ENCODE data around the gene FGF19. TPM values are rescaled to one million over a fixed set of nuclear protein-coding genes. Genes with fewer than 3 reads are reported as not detected.

The FGF19 gene
- total RNA-seq, 1 donor from 2014 or later: not detected

DNA sequence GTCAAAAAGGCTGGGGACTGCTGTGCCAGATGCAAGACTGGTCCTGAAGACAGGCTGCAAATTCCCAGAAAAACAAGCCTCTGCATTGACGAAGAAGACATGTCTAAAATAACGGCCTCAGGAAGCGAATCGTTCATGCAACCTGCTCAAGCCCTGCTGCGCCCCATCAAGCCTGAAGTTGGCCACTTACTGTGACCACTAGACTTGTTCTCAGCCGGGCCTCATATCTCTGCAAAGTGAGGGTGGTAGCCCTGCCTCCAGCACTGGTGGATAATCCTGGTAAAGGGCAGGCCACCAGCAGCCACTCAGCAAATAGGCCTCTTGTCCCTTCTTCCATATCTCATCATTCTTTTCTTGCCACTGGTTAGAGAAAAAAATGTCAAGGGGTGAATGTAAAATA, 40.5 kb downstream of the FGF19 start:
- TF ChIP-seq CTCF (IDR thresholded peaks at IDR 0.05): no peak
- ChIA-PET POLR2A (interaction anchor here (1.2 kb wide), 1 partner anchor 11 kb away, joined by 3 read pairs; the partner anchor contains the start of gene LTO1), CTCF (no interaction called here)
- ATAC-seq (ENCODE audit: low read depth) (no peak), DNase-seq (no peak)
- Mint-ChIP-seq H3K4me3 (no peak overlapping the region), H3K9me3 (no peaks in the 10 kb centered on the region), H3K27ac (no peak overlapping the region), H3K27me3 (no peaks in the 10 kb centered on the region), H3K36me3 (ENCODE audit: low read depth) (peaks cover 51% of the 10 kb centered on the region), H3K4me1 (no peaks in the 10 kb centered on the region)
- intact Hi-C loops (cut with micrococcal nuclease): no loop called here

GRCh38 chr11:69662806-69663205, 41.0 kb downstream of the FGF19 start:
- DNase-seq: no peak
- ChIA-PET CTCF (no interaction called here), POLR2A (interaction anchor here (1.2 kb wide), 1 partner anchor 12 kb away, joined by 3 read pairs; the partner anchor contains the start of gene LTO1)
- H3K4me1 Mint-ChIP-seq: no peaks in the 10 kb centered on the region
- no peak overlapping the region for H3K4me3 Mint-ChIP-seq
- H3K27ac Mint-ChIP-seq: no peak overlapping the region
- TF ChIP-seq CTCF (IDR thresholded peaks at IDR 0.05): no peak
- ATAC-seq (ENCODE audit: low read depth): no peak
- H3K27me3 Mint-ChIP-seq: no peaks in the 10 kb centered on the region
- H3K36me3 Mint-ChIP-seq (ENCODE audit: low read depth): peaks cover 48% of the 10 kb centered on the region
- no peaks in the 10 kb centered on the region for H3K9me3 Mint-ChIP-seq
- intact Hi-C loops (cut with micrococcal nuclease): no loop called here

DNA sequence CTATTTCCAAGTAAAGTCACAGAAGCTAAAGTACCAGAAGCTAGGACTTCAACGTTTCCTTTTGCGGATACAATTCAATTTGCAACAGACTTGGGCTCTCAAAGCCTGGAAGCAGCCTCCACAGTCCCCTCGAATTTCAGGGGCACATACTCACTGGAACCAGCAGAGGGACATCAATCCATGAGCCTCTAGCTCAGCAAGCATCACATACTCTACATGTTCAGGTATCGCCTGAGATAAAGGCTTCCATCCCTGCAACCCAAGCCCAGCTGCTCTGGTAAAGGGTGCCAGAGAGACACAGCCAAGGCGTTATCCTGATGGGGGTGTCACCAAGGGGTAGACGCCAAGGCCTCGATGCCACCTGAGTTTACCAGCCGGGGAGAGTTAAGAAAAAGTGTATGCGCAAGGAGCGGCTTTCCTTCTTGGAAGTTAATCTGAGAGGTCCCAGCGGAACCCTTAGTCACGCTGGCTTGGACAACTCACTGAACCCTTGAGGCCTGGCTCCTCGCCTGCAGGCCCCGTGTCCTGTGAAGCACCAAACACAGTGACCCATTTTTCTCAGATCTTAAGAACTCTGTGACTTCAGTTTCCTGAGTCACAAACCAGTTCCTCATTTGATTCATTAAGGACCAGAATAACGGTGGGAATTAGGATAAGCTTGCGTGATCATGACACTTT, 41.7 kb downstream of the FGF19 start:
- no peak overlapping the region for H3K27ac Mint-ChIP-seq
- no peak overlapping the region for H3K4me3 Mint-ChIP-seq
- H3K9me3 Mint-ChIP-seq: no peaks in the 10 kb centered on the region
- intact Hi-C loops (cut with micrococcal nuclease): no loop called here
- POLR2A ChIA-PET: interaction anchor here (1.2 kb wide), 1 partner anchor 12 kb away, joined by 3 read pairs; the partner anchor contains the start of gene LTO1
- no peaks in the 10 kb centered on the region for H3K27me3 Mint-ChIP-seq
- CTCF ChIA-PET: interaction anchor here (1.0 kb wide), 1 partner anchor 8 kb away, joined by 3 read pairs; no protein-coding TSS in a partner anchor
- TF ChIP-seq CTCF (IDR thresholded peaks at IDR 0.05): no peak
- H3K36me3 Mint-ChIP-seq (ENCODE audit: low read depth): peaks cover 41% of the 10 kb centered on the region
- ATAC-seq (ENCODE audit: low read depth): no peak
- DNase-seq: no peak
- H3K4me1 Mint-ChIP-seq: no peaks in the 10 kb centered on the region

DNA sequence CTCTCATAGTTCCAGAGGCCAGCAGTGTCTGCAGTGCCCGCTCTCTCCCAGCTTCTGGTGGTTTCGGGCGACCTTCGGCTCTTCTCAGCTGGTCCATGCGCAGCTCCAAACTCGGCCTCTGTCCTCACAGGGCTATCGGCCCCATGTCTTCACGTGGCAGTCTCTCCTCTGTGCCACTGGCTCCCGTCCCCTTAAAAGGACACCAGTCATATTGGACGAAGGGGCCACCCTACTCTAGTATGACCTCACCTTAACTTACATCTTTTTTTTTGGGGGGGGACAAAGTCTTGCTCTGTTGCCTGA, 42.5 kb downstream of the FGF19 start:
- no peaks in the 10 kb centered on the region for H3K4me1 Mint-ChIP-seq
- ATAC-seq (ENCODE audit: low read depth): no peak
- H3K27me3 Mint-ChIP-seq: no peaks in the 10 kb centered on the region
- H3K4me3 Mint-ChIP-seq: no peak overlapping the region
- H3K9me3 Mint-ChIP-seq: no peaks in the 10 kb centered on the region
- CTCF ChIA-PET: interaction anchor here (1.0 kb wide), 2 partner anchors 9 to 18 kb away, joined by 3 read pairs; no protein-coding TSS in a partner anchor
- POLR2A ChIA-PET: no interaction called here
- intact Hi-C loops (cut with micrococcal nuclease): no loop called here
- no peak for DNase-seq
- peaks cover 38% of the 10 kb centered on the region for H3K36me3 Mint-ChIP-seq (ENCODE audit: low read depth)
- no peak overlapping the region for H3K27ac Mint-ChIP-seq
- TF ChIP-seq CTCF (IDR thresholded peaks at IDR 0.05): no peak

DNA sequence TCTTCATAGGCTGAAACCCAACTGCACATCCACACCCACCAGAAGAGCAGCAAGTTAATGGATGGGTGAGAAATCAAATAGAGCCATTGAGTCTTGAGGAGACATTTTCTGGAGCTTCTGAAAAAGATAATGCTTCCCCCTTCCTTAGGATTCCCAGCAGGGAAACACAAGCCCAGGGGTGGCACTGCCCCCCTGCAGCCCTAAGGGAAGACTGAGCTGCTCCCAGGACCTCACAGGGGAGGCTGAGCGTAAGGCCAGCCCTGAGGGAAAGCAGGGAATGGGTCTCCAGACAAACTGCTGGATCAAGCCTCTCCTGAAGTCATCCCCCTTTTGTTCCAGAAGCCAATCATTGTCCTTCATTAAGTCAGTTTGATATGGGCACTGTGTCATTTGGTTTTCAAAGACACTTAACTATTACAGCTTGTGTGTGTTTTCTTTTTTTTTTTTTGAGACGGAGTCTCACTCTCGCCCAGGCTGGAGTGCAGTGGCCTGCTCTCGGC, 43.8 kb downstream of the FGF19 start:
- DNase-seq (no peak), ATAC-seq (ENCODE audit: low read depth) (no peak)
- intact Hi-C loops (cut with micrococcal nuclease): no loop called here
- CTCF ChIA-PET: no interaction called here
- TF ChIP-seq CTCF (IDR thresholded peaks at IDR 0.05): no peak
- Mint-ChIP-seq H3K4me3 (no peak overlapping the region), H3K9me3 (no peaks in the 10 kb centered on the region), H3K27ac (no peak overlapping the region), H3K27me3 (no peaks in the 10 kb centered on the region), H3K36me3 (ENCODE audit: low read depth) (peaks cover 26% of the 10 kb centered on the region), H3K4me1 (no peaks in the 10 kb centered on the region)
- POLR2A ChIA-PET: no interaction called here

Data from activated B cell treated with CpG ODN at 0.5 μM for 24 hours (primary cell).